HepG2 (cell line): ENCODE measurements around the gene IRF4. TPM values are rescaled to one million over a fixed set of nuclear protein-coding genes. Genes with fewer than 3 reads are reported as not detected.

Experiments
- ATAC-seq: fragments of 200-7000 bp; cut with Tn5 transposase; 3 replicates; pipeline ENCODE4 v1.9.1; 2020; ENCODE audit warnings: mild to moderate bottlenecking, moderate library complexity
- BruUV-seq: library from RNA; stranded (reverse); fragments of 400-500 nt; replicated peaks from 2 replicates; lab custom pipeline; 2021; lab: Mats Ljungman, UMichigan
- CTCF ChIA-PET: fragments of 300-600 bp; formaldehyde crosslinking; extraction: SDS; loops from one replicate; lab custom pipeline; 2021; ENCODE audit warnings: low total read pairs, inconsistent platforms, low intra/inter-chr PET ratio; lab: Yijun Ruan, JAX
- POLR2A ChIA-PET: fragments of 350-600 bp; sonication (Branson Sonifier 250); formaldehyde crosslinking; loops from one replicate; lab custom pipeline; 2020; ENCODE audit warnings: antibody characterized with exemption, inconsistent platforms; lab: Yijun Ruan, JAX
- DNase-seq: peaks from one replicate; pipeline ENCODE4 v3.0.0-alpha.2; 2015; ENCODE audit warnings: low spot score
- FAIRE-seq: peaks from 3 replicates; lab custom pipeline; 2011; peaks lifted over from hg19 to GRCh38; lab: Jason Lieb, UNC
- H2AFZ ChIP-seq: one replicate; pipeline ENCODE4 v1.6.1; 2011; ENCODE audit warnings: low read length, inconsistent platforms
- H3K27ac ChIP-seq: fragments of 300-600 bp; 3 replicates; pipeline ENCODE4 v1.8.0; 2011; ENCODE audit warnings: mixed run types, mild to moderate bottlenecking, mixed read lengths, low read length, inconsistent platforms; ENCODE audit not compliant: insufficient read depth; ENCODE audit errors: extremely low read length
- H3K27me3 ChIP-seq, 2 experiments: fragments of 200-600 bp in 1 of 2; 2 replicates in 1 of 2; 3 replicates in 1 of 2; pipeline versions ENCODE4 v1.6.0 to v1.8.0; 2011; ENCODE audit warnings: low read length in 2 of 2, mild to moderate bottlenecking in 2 of 2, moderate library complexity in 2 of 2, inconsistent platforms in 1 of 2; ENCODE audit not compliant: insufficient read depth in 2 of 2, control insufficient read depth in 1 of 2
- H3K36me3 ChIP-seq, 2 experiments: fragments of 200-600 bp in 1 of 2; replicated peaks in 1 of 2; 2 replicates in 1 of 2; 3 replicates in 1 of 2; pipeline versions ENCODE4 v1.5.1 to v1.8.0; 2011; ENCODE audit warnings: low read length in 2 of 2, inconsistent platforms in 1 of 2; ENCODE audit not compliant: insufficient read depth in 2 of 2, control insufficient read depth in 1 of 2
- H3K4me1 ChIP-seq: 2 replicates; pipeline ENCODE4 v1.5.1; 2012; ENCODE audit warnings: low read length, inconsistent platforms; ENCODE audit not compliant: insufficient read depth
- H3K4me2 ChIP-seq: 2 replicates; pipeline ENCODE4 v1.6.0; 2011; ENCODE audit warnings: low read depth, low read length, inconsistent platforms
- H3K4me3 ChIP-seq, 3 experiments: fragments of 200-600 bp in 1 of 3; sonication (generic), shearing (Covaris generic) in 1 of 3; replicated peaks in 1 of 3; 2 replicates each; pipeline ENCODE4 v1.5.1; 2011 to 2016; ENCODE audit warnings: low read length in 3 of 3, inconsistent platforms in 2 of 3, low read depth in 2 of 3, mild to moderate bottlenecking in 2 of 3, control low read depth in 1 of 3, mixed read lengths in 1 of 3; ENCODE audit not compliant: insufficient read depth in 1 of 3
- H3K79me2 ChIP-seq: one replicate; pipeline ENCODE4 v1.6.1; 2011; ENCODE audit warnings: low read length, inconsistent platforms; ENCODE audit not compliant: insufficient read depth
- H3K9ac ChIP-seq: 2 replicates; pipeline ENCODE4 v1.6.0; 2011; ENCODE audit warnings: mild to moderate bottlenecking, low read depth, low read length, inconsistent platforms; ENCODE audit not compliant: insufficient read depth
- H3K9me3 ChIP-seq: 2 replicates; pipeline ENCODE4 v1.5.1; 2012; ENCODE audit warnings: mild to moderate bottlenecking, low read length
- H4K20me1 ChIP-seq: 2 replicates; pipeline ENCODE4 v1.6.0; 2011; ENCODE audit warnings: inconsistent platforms, mild to moderate bottlenecking, low read length, moderate library complexity; ENCODE audit not compliant: insufficient read depth
- AKNA ChIP-seq: sonication (generic); formaldehyde crosslinking; IDR thresholded peaks from 2 replicates; pipeline ENCODE4 v1.4.0; 2020; ENCODE audit warnings: missing genetic modification reagents, borderline replicate concordance
- BRD4 ChIP-seq: sonication (generic); formaldehyde crosslinking; IDR thresholded peaks from 2 replicates; pipeline ENCODE4 v1.4.0; 2020; ENCODE audit warnings: missing genetic modification reagents
- NCOA2 ChIP-seq: sonication (generic); formaldehyde crosslinking; IDR thresholded peaks from 2 replicates; pipeline ENCODE4 v1.8.0; 2022; ENCODE audit warnings: inconsistent platforms
- ZC3H4 ChIP-seq: sonication (generic); formaldehyde crosslinking; IDR thresholded peaks from 2 replicates; pipeline ENCODE4 v1.4.0; 2020; ENCODE audit warnings: missing genetic modification reagents, borderline replicate concordance
- ZNF543 ChIP-seq: sonication (generic); formaldehyde crosslinking; IDR thresholded peaks from 2 replicates; pipeline ENCODE4 v1.4.0; 2020; ENCODE audit warnings: mild to moderate bottlenecking, missing genetic modification reagents
- ZNF850 ChIP-seq: sonication (generic); formaldehyde crosslinking; conservative IDR thresholded peaks from 2 replicates; pipeline ENCODE4 v1.9.0; 2021; ENCODE audit warnings: mild to moderate bottlenecking, missing genetic modification reagents
- ZSCAN29 ChIP-seq: sonication (generic); formaldehyde crosslinking; conservative IDR thresholded peaks from 2 replicates; pipeline ENCODE4 v1.4.0; 2020; ENCODE audit warnings: mild to moderate bottlenecking, missing genetic modification reagents
- WGBS: methylation state at CpG from one replicate; pipeline ENCODE4 v1.1.6; 2017; ENCODE audit warnings: low lambda C conversion rate; 5-methylcytosine and 5-hydroxymethylcytosine counted together
- in situ Hi-C: cut with HindIII; loops from 2 replicates; pipeline ENCODE4 v1.10.0; 2017; ENCODE audit warnings: low pct_unique_long_range_greater_than_20kb; ENCODE audit not compliant: extremely low pct_ligation_motif_present
- intact Hi-C: fragments of 100-400 bp; cut with micrococcal nuclease; formaldehyde crosslinking; loops from one replicate; pipeline ENCODE4 v1.10.0; 2022; ENCODE audit not compliant: unreplicated experiment
- polyA plus RNA-seq, 8 experiments: library from polyadenylated mRNA; depleted of rRNA in 3 of 8; stranded (reverse) in 7 of 8; unstranded in 1 of 8; fragments of >200 nt; fragmentation: Illumina TruSeq in 4 of 8; extraction: Trizol in 4 of 8; gene quantifications; 2 replicates each; pipeline versions ENCODE4 v1.2.1 to v1.2.3, GENCODE V29; 2011 to 2016; ENCODE audit warnings: low read depth in 4 of 8, missing spikeins in 1 of 8, mixed read lengths in 1 of 8; ENCODE audit not compliant: insufficient read depth in 1 of 8
- total RNA-seq, 5 experiments: library from RNA; depleted of rRNA; stranded (reverse); fragments of >200 nt; fragmentation: Illumina TruSeq; extraction: Trizol; gene quantifications; 2 replicates each; pipeline ENCODE4 v1.2.3, GENCODE V29; 2016; ENCODE audit warnings: low read depth in 1 of 5

IRF4 gene
- total and polyA plus RNA-seq, 2 of the 13 experiments (the other 11 are each of a cell fraction or from before 2014, with no cell fraction given): 0.07 to 0.09 TPM

DNA sequence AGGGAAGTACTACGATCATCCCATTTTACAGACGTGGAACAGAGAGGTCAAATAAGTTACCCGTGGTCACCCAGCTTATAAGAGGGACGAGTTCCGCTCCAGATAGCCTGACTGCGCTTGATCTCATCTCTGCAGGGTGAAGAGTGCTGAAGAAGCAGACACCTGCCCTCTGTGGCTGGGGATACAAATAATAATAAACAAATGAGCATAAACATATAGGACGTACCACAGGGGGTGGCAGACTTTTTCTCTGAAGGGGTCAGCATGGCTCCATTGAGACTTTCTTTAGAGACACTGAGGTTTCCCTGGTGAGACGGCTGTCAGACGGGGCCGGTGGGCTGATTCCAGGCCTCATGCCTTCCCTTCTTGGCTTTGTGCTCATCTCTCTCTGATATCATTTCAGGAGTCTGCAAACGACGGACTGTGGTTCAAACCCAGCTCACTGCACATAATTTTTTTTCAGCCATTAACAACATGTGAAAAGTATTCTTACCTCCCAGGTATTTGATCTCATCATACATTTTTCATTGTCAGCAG, 47.1 kb downstream of the IRF4 start:
- H3K9me3 ChIP-seq: no peaks in the 10 kb centered on the region
- no peaks in the 10 kb centered on the region for H4K20me1 ChIP-seq
- no peaks in the 10 kb centered on the region for H3K4me1 ChIP-seq
- intact Hi-C loops: no loop called here
- WGBS: 35% methylated on average over 12 of the region's 12 CpGs
- no peaks in the 10 kb centered on the region for H3K36me3 ChIP-seq
- H3K27ac ChIP-seq: no peak overlapping the region
- BruUV-seq: no TSS peak
- TF ChIP-seq AKNA (CRISPR knock-in tag) (no peak), ZSCAN29 (CRISPR knock-in tag) (no peak), ZNF850 (no peak), ZC3H4 (CRISPR knock-in tag) (no peak), BRD4 (CRISPR knock-in tag) (no peak), ZNF543 (no peak), NCOA2 (CRISPR knock-in tag) (no peak)
- DNase-seq: no peak
- no peaks in the 10 kb centered on the region for H3K79me2 ChIP-seq
- H3K4me2 ChIP-seq: no peak overlapping the region
- no peak overlapping the region for H2AFZ ChIP-seq
- no peak for ATAC-seq
- no peak for FAIRE-seq
- ChIA-PET POLR2A (no interaction called here), CTCF (no interaction called here)
- H3K9ac ChIP-seq: no peak overlapping the region
- peaks cover 0 to 57% of the 10 kb centered on the region in 2 experiments; a peak in 4 of 5 replicates for H3K27me3 ChIP-seq
- no peak overlapping the region for H3K4me3 ChIP-seq
- in situ Hi-C loops: no loop called here
